Stimulated activated CD8-positive, alpha-beta memory T cell treated with anti-CD3 and anti-CD28 coated beads, Interleukin-2, amount 100 ng/mL, for 1 hour (primary cell): ENCODE data around the gene CMAS.
"Not testable (repeated sequence)": the region's sequence is repeated elsewhere in the genome, so short reads cannot be mapped to it uniquely, and the experiment has no call there.

Source experiments
- DNase-seq, 2 donors: peaks; one replicate each; pipeline ENCODE4 v3.0.0-alpha.2; 2020; ENCODE audit warnings: low read depth in 2 of 2

The CMAS gene

DNA sequence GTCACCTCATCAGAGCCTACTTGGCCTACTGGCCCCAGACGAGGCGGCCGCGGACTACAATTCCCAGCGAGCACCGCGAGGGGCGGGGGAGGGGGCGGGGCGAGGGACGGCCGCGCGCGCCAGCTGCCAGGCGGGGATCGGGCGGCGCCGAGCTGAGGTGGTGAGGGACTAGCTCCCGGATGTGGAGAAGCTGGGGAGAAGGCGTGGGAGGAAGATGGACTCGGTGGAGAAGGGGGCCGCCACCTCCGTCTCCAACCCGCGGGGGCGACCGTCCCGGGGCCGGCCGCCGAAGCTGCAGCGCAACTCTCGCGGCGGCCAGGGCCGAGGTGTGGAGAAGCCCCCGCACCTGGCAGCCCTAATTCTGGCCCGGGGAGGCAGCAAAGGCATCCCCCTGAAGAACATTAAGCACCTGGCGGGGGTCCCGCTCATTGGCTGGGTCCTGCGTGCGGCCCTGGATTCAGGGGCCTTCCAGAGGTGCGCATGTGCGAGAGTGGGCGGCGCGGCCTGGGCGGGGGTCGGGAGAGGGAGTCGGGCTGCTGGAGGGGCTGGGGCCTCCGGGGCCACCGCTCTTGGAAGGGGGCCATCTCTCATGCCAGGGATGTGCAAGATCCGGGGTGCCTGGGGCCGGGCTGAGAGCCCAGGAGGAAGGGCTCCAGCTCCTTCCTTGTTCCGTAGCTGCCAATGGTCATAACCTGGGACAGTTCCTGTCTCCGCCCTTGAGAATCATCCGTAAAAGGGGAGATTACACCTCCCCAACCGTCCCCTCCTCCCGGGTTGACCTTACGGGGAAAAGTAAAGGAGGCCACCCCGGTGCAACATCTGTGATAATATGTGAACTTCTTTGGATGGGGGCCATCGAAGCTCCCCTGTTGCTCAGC is at the start of gene CMAS:
Gene CMAS (plus strand): TSS at position 129 of the 878 bp plus-strand sequence. CDS start 86 bp downstream, at position 215.
- peak; percentile 47 to 66 for DNase-seq

DNA sequence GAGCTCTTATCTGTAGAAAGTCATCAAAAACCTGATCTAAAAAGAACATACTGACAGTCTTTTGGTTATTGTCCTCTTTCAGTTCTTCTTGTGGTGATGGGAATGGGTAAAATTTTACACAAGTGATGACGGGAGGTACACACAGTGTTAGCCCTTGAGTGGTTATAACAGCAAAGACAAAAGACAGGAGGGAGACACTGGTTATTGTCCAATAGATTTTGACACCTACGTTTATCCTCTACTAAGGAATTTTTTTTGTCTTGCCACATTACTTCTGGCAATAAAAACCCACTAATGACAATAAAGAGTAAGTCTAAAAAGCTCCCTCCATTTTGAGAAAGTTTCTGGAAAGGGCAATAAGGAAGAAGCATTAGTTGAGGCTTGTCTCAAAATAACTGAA is 47.7 kb upstream of the CMAS start:
- DNase-seq = no peak

DNA sequence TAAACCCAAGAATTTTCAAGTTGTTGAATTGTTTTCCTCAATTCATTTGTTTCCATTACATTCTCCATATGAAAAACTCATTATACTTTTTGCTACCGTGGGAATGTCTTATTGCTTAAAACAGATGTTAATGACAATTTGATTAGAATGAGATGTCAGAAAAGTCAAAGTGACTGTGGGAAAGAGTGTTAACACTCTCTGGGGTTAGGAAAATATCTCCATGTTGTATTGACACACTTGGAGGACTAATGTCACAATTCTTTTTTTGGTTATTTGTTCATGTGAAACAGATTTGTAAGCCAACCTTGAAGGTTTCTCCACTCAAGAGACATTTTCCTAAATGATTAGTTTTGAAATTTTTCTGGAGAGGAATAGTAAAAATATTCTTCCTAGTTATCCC is 47.2 kb upstream of the CMAS start:
- no peak for DNase-seq

DNA sequence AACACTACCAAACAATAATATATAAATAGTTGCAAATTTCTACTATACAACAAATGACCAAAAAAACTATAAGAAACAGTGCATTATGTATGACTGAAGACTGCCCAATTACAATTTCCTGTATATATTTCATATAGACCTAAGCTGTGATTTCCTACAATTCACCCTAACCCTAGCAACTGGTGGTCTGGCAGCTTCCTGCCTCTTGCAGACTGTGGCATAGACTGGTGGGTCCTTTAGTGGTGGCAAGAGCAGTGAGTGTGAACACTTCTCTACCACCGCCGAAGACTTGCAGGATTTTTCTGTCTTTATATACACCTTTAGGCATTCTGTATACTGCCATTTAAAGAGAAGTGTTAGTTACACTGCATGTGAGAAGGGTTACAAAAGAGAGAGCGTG is 43.6 kb upstream of the CMAS start:
- DNase-seq = no peak

DNA sequence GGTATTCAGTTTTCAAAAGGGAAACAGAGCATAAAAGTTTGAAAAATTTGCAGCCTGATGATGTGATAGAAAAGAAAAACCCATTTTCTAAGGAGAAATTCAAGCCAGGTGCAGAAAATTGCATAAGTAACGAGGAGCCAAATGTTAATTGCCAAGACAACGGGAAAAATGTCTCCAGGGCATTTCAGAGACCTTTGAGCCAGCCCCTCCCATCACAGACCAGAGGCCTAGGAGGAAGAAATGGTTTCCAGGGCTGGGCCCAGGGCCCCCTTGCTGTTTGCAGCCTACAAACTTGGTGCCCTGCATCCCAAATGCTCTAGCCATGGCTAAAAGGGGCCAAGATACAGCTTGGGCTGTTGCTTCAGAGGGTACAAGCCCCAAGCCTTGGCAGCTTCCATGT is 38.2 kb upstream of the CMAS start:
- DNase-seq = not testable (repeated sequence)

DNA sequence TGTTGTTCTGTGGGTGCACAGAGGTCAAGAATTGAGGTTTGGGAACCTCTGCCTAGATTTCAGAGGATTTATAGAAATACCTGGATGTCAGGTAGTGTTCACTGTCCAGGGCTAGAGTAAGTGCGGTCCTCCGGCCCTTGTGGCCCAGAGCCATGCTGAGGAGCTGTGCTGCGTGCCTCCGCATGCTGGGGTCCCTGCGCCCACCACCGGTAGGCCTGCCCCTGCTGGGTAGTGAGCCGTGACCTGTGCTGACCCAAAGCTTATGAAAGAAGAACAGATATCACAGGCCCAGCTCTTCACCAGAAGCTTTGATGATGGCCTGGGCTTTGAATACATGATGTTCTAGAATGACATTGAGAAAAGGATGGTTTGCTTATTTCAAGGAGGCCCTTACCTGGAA is 37.8 kb upstream of the CMAS start:
- DNase-seq = no peak

DNA sequence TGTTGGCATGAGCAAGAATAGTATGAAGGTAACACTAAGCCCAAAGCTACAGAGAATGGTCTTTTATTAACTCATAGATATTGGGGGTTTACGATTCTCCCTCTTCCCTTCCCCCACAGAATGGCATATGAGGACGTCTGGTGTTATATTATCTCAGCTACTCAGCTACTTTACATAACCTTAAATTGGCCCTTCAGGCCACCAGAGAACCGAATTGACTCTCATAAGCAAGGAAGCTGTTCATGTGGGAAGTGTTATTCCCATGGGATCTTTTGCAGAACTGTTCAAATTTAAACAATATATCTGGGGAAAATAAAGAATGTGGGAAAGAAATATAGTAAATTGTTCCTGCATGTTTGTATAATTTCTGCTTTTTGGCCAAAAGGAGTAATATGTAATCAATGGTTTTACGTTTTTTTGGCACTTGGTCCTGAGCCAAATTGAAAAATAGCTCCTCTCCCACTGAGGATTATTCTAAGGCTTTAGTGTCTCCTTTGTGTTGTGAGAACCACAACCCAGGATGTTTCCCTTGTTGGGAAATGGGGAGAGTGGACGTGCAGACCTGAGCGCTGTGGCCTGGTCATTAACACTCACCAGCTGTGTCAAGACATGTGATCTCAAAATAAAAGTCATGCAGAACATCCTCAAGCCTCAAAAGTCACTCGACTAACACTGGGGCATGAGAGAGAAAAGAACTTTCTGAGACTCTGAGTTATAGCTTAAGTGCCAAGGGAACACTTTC is 31.8 kb upstream of the CMAS start:
- no peak for DNase-seq

DNA sequence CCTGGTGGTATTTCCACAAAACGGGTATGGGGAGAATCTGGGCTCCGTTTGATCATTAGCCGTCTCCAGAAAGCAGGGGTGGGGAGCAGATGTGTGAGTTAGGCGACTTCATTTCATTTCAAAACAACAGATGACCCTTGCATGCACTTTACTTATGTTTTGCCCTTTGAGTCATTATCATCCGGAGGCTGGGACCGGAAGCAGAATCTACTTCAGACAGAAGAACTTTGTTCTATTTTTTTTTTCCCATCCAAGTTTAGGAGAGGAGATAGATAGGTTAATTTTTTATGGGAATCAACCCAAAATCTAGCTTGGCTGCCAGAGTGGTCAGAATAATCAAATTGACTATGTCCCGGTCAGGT is 31.3 kb upstream of the CMAS start:
- no peak for DNase-seq

DNA sequence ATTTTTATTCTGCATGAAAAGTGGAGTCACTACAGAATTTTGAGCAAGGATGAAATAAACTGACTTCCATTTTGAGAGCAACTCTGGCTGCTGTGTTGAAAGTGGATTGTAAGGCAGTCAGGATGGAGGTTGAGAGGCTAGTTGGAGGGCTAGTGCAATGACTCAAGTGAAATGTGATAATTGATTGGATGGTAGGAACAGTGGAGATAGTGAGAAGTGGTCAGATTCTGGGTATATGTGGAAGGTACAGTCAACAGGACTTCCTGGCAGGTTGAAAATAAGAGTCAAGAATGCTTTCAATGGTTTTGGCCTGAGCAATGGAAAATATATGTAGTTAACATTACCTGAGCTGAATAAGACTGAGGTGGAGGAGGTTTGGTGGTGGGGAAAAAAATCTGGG is 29.0 kb upstream of the CMAS start:
- DNase-seq = no peak

DNA sequence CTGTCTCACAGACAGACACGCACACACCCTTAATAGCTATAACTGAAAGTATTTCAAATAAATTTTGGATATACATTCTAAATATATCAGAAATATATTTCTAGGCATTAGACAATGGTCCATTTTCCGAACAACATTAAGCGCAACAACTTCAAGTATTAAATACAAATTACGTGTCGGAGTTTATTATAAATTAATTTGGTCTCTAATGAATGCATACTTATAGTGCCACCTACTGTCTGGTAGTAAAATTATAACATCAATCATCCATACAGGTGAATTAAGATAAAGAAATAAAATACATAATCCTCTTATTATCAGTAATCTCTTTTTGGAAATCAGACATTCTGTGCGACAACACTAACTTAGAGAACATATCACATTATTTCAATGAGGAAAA is 27.2 kb upstream of the CMAS start:
- DNase-seq = no peak

DNA sequence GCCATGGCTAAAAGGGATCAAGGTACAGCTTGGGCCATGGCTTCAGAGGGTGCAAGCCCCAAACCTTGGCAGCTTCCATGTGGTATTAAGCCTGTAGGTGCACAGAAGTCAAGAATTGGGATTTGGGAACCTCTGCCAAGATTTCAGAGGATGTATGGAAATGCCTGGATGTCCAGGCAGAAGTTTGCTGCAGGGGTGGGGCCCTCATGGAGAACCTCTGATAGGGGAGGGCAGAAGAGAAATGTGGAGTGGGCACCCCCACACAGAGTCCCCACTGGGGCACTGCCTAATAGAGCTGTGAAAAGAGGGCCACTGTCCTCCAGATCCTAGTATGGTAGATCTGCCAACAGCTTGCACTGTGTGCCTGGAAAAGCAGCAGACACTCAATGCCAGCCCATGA is 22.5 kb upstream of the CMAS start:
- DNase-seq = not testable (repeated sequence)

DNA sequence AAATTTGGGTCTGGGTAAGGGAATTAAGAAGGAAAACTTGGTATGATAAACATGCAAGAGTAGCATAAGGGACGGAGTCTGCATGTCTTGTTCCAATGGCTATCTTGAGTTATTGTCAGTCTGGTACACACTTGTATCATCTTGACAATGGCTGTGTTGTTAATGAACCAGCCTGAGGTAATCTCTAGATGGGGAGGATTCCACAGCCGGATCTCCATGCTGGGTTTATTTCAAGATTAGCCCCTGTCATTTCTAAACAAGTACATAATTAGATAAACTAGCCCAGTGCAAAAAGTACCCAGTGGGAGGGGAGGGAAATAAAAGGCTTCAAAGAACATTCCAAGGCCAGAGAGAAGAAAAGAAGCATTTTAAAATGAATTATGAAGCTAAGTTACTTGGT is 16.5 kb upstream of the CMAS start:
- DNase-seq = no peak

DNA sequence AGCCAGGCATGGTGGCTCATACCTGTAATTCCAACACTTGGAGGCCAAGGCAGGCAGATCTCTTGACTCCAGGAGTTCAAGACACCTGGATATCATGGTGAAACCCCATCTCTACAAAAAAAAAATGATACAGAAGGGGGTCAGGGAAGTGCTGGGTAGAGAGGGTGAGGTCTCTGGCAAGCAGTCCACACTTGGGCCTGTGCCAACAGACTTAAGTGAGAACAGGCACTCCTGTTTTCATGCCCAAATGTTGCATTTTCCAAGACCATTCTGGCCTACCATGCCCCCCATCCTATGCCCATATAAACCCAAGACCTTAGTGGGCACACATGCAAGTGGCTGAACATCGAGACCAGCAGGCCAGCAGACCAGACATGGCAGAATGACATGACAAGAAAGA is 16.0 kb upstream of the CMAS start:
- no peak for DNase-seq

DNA sequence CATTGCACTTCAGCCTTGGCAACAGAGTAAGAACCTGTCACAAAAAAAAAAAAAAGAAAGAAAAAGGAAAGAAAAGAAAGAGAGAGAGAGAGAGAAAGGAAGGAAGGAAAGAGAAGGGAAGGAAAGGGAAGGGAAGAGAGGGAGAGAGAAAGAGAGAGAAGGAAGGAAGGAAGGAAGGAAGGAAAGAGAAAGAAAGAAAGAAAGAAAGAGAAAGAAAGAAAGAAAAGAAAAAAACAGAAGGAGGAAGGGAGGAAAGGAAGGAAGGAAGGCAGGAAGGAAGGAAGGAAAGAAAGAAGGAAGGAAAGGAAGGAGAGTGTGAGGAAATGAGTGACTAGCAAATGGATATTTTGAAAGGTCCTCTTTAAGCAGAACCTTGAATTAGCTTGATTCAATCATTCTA is 13.3 kb upstream of the CMAS start:
- no peak for DNase-seq

DNA sequence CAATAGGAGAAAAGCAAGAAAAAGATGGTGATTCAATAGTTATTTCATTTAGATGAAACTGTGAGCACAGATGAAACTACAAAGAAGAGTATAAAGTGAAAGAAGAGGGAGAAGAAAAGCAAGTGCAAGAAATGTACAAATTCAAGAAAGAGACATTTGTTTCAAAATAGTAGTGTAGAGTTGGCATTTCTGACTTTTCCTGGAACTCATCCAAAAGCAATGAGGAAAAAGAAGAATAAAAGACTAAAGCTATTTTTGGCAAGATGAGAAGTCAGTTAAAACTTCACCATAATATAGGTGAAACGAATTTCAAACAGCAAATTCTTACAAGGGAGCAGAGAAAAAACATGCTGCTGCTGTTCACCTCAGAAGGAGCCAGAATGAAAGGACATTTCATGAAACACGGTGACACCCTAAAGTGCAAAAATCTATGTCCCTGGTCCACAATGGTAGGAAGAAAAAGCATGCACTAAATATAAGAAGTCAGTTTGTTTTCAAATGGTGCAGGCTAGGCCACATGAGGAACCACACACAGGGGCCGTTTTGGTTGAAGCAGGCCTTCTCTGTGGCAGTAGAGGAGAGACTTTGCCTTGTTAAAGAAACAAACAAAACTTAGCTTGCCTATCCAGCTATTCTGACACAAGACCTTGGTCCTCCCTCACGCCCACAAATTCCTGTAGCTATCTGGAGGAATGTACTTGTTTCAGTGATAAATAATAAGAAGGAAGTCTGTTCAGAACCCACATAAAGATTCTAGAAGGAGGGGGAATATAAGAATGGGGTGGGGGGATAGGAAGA is 11.1 kb upstream of the CMAS start:
- no peak for DNase-seq

DNA sequence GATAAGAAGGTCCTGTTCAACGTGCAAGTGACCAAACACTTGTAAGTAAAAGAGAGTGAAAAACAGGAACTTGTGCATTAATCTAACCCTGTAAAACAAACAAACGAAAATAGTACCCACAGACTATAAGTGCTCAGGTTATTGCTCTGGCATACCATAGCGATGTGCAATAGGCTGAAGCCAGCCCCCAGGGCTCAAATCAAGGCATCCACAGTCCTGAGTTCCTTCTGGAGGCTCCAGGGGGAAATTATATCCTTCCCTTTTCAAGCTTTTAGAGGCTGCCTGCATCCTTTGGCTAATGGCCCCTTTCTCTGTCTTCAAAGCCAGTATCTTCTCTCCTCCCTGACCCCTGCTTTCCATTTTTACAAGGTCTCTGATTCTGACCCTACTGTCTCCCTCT is 8.1 kb upstream of the CMAS start:
- DNase-seq = no peak

DNA sequence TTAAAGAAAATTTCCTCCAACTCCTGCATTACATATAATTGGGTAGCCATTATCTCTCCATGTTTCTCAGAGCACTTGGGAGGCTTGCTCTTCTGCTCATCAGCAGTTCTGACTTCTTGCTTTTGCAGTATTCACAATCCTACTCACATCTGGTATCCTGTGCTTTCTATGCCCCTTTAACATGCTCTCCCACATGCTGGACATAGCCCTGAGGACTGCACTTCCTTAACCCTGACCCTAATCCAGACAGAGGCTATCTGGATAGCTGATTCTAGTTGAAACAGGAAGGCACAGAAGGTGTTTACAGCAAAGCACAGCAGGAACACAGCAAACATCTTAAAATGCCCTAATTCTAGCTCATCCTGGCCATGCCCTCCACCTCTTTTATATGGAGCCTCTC is 7.3 kb upstream of the CMAS start:
- no peak for DNase-seq

DNA sequence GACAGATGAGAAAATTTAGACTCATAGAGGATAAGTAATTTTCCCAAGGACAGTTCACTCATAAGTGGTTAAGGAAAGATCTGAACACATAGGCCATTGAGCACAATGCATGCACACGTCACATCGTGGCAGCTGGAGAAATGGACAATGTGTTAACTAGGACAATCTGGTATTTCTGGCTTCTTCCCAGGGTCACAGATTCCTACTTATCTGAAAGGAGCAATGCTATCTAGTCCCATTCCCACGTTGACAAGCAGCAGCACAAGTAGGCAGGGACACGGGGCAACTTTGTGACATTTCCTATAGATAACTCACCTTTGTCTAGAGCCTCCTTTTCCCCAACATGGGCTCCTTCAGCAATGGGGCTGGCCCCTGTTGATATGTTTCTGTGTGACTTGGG is 6.7 kb upstream of the CMAS start:
- no peak for DNase-seq

DNA sequence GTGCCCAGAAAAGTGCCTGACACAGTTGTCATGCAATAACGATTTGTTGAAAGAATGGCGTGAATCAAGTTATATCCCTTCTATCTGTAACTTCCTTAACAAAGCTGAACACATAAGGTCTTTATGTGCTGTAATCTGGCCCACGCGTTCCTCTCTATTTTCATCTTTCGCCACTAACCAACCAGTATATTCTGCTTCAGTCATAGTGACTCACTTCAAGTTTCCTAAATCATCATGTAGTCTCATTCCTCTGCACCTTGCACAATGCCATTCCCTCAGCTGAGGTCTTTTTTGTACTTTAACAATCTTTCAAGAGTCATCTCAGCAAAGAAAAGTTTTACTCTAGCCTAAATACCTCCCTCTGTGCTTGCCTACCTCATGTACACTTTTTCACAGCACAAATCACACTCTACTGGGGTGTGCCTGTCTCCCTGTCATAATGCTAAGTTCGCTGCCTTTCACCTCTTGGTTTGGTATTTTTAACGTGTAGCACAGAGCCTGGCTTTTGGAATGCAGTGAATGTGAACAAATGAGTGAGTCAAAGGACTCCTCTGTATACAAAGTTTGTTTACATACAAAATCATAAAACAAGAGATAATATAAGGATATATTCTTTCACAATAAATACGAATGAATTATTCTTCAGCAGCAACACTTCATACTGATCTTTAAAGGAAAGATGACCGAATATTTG is 2.9 kb upstream of the CMAS start:
- DNase-seq = no peak

DNA sequence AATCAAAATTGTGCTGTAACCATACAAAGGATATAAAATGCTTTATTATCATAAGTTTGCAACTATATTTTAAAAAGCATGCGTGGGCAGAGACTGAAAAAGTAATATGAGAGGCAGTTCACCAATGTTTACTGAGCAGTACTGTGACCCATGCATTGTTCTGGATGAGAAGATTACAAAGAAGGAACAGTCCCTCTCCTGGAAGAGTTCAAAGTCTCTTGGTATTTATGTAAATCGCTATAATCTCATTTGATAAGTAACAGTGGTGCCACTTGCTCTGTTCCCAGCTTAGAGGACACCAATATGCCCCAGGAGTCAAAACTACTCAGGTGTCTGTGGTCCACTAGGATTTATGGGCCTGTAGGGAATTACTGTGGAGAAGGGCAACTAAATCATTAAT is 2.1 kb upstream of the CMAS start:
- DNase-seq = no peak

DNA sequence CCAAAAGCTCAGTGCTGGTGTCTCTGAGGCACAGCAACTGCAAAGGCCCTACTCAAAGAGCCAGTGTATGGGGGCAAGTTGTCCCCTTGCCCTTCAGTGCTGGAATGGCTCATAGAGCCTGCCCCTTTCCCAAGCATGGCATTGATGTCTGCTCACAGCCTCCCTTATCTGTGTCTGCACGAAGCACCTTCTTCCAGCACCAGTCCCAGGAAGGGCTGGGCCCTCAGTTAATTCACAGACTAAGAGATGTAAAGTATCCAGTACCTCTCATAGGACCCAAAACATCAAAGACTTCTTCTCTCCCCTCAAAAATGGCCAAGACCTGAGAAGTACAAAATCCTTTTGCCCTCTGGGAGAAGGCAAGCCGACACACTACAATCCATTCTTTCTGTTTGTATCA is 1.6 kb upstream of the CMAS start:
- no peak for DNase-seq

DNA sequence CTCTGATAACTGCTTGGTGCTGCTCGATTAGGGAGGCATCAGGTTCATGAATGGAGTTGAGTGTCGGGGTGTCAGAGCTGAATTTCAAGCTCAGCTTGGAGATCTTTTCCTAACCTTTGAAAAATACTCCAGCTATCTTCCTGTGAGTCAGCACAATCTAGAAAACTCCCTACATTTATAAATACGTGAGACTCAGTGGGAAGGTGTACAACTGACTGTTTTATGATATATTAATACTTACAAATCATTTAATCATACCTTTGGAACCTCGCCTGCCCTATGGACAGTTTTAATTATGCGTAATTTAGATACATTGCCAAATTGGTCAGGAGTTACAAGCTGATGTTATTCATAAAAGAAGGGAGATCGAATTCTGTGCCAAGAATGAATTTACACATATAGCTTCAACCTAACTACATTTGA is 961 bp downstream of the CMAS start:
- no peak for DNase-seq
